HG02759 (cell line): ENCODE data around the gene CSTPP1.
"Not testable (repeated sequence)": the region's sequence is repeated elsewhere in the genome, so short reads cannot be mapped to it uniquely, and the experiment has no call there.

Source experiments
- ATAC-seq: cut with Tn5 transposase; IDR thresholded peaks from one replicate; pipeline ENCODE4 v1.9.1; 2021; ENCODE audit warnings: mild to moderate bottlenecking, moderate library complexity; ENCODE audit not compliant: unreplicated experiment

Gene CSTPP1

GRCh38 chr11:47033439-47033838 is 96.9 kb downstream of the CSTPP1 start:
- no peak for ATAC-seq

GRCh38 chr11:47034091-47034490 is 97.5 kb downstream of the CSTPP1 start:
- no peak for ATAC-seq

- no peak for ATAC-seq
Measured at GRCh38 chr11:47035108-47035507, 98.5 kb downstream of the CSTPP1 start.

- ATAC-seq = no peak
Measured at GRCh38 chr11:47044119-47044518, 107.6 kb downstream of the CSTPP1 start.

- no peak for ATAC-seq
Measured at GRCh38 chr11:47047972-47048371, 111.4 kb downstream of the CSTPP1 start.

- no peak for ATAC-seq
Measured at GRCh38 chr11:47050284-47050683, 113.7 kb downstream of the CSTPP1 start.

GRCh38 chr11:47051217-47051616 is 114.7 kb downstream of the CSTPP1 start:
- ATAC-seq = no peak

- ATAC-seq = no peak
Measured at GRCh38 chr11:47052165-47052564, 115.6 kb downstream of the CSTPP1 start.

GRCh38 chr11:47052576-47052975 is 116.0 kb downstream of the CSTPP1 start:
- no peak for ATAC-seq

GRCh38 chr11:47055534-47055933 is 119.0 kb downstream of the CSTPP1 start:
- ATAC-seq = no peak

GRCh38 chr11:47056261-47056915 is 119.8 kb downstream of the CSTPP1 start:
- ATAC-seq = no peak

GRCh38 chr11:47057365-47057764 is 120.8 kb downstream of the CSTPP1 start:
- no peak for ATAC-seq

- ATAC-seq = no peak
Measured at GRCh38 chr11:47060807-47061206, 124.2 kb downstream of the CSTPP1 start.

- no peak for ATAC-seq
Measured at GRCh38 chr11:47061429-47062178, 125.0 kb downstream of the CSTPP1 start.

- no peak for ATAC-seq
Measured at GRCh38 chr11:47062736-47063135, 126.2 kb downstream of the CSTPP1 start.

GRCh38 chr11:47067401-47067800 is 130.8 kb downstream of the CSTPP1 start:
- no peak for ATAC-seq

GRCh38 chr11:47070769-47071168 is 134.2 kb downstream of the CSTPP1 start:
- ATAC-seq = no peak

GRCh38 chr11:47071341-47071740 is 134.8 kb downstream of the CSTPP1 start:
- ATAC-seq = no peak

GRCh38 chr11:47071791-47072261 is 135.3 kb downstream of the CSTPP1 start:
- ATAC-seq = no peak

GRCh38 chr11:47078751-47079521 is 142.4 kb downstream of the CSTPP1 start:
- ATAC-seq = no peak

GRCh38 chr11:47080775-47081174 is 144.2 kb downstream of the CSTPP1 start:
- not testable (repeated sequence) for ATAC-seq

GRCh38 chr11:47083913-47084312 is 147.4 kb downstream of the CSTPP1 start:
- ATAC-seq = no peak
